ENCODE results near the gene MBOAT1.

MBOAT1 gene

DNA sequence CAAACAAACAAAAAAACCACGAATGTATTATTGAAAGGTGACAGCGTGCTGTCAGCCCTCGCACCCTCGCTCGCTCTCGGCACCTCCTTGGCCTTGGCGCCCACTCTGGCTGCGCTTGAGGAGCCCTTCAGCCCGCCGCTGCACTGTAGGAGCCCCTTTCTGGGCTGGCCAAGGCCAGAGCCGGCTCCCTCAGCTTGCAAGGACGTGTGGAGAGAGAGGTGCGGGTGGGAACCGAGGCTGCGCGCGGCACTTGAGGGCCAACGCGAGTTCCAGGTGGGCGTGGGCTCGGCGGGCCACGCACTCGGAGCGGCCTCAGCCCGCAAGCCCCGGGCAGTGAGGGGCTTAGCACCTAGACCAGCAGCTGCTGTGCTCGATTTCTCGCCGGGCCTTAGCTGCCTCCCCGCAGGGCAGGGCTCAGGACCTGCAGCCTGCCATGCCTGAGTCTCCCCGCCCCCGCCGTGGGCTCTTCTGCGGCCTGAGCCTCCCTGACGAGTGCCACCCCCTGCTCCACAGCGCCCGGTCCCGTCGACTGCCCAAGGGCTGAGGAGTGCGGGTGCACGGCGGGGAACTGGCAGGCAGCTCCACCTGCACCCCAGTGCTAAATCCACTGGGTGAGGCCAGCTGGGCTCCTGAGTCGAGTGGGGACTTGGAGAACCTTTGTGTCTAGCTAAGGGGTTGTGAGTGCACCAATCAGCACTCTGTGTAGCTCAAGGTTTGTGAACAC lies 20.9 kb upstream of the MBOAT1 start:
- no peak for DNase-seq

DNA sequence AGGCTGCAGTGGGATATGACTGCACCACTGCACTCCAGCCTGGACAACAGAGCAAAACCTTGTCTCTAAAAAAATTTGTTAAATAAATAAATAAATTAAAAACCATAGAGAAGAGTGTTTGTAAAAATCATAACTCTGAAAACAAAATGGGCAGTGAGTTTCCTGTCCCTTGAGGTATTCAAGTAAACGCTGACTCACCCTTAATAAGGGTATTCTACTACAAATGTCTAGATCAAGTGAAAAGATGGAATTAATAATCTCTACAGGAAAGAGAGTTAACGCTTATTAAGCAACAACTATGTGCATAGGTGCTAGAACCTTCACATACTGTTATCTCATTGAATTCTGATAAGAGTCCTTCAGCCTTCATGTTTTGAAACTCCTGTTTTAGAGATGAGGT lies 19.9 kb upstream of the MBOAT1 start:
- DNase-seq: no peak

DNA sequence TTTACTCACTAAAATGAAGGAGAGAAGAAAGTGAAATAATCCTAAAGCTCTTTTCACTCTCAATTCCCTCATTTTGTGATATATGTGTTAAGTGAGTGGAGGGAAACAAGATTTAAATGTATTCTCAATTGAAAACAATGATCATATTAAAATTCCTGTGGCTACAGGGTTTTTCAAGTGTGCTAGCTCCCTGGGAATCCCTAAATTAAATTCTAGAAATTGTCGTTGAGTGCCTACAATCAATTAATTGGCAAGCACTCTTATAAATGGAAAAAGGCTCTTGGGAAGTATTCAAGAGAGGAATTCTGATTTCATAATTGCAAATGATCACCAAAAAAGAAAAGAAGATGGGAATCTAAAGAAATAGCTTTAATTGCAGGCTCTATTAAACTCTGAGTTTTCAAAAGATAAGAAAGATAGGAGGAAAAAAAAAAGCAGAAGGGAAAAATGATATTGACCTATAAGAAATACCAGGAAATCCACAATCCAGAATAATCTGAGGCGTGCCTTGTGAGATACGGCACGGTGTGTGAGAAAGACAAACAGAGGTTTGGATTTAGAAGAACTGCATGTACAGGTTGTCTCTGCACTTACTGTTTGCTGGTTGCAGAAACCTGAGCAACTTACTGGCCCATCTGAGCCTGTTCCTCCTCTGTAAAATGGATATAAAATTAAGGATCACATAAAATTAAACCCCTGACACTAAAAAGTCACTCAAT lies 18.3 kb upstream of the MBOAT1 start:
- no peak for DNase-seq

GRCh38 chr6:20229881-20230280 lies 17.6 kb upstream of the MBOAT1 start:
- DNase-seq: no peak

DNA sequence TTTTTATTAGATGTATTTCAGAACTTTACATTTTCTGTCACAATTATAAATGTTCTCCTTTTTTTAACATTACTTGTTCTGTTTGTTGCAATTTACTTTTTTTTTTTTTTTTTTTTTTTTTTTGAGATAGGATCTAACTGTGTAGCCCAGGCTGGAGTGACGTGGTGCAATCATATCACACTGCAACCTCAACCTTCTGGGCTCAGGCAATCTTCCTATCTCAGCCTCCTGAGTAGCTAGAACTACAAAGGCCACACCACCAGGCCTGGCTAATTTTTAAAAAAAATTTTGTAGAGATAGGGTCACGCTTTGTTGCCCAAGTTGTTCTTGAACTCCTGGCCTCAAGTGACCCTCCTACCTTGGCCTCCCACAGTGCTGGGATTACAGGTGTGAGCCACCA lies 15.1 kb upstream of the MBOAT1 start:
- no peak for DNase-seq

DNA sequence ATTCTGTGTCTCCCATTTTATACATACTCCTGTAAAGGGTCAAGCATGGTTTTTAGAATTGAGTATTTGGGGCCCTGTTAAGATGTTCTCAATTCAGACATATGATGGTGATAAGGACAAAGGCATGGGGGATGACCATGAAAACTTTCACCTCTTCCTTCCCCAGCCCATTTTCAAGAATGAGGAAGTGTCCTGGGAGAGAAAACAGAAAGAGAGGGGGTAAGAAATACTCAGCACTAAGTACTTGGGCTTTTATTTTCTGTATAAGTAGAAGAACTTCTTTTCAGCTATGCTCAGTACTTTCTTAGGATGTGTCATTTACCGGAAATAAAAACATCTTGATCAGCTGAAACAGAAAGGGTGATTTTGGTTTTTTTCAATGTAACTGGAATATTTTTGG lies 10.9 kb upstream of the MBOAT1 start:
- DNase-seq: no peak

GRCh38 chr6:20221421-20221820 lies 9.2 kb upstream of the MBOAT1 start:
- DNase-seq: no peak

DNA sequence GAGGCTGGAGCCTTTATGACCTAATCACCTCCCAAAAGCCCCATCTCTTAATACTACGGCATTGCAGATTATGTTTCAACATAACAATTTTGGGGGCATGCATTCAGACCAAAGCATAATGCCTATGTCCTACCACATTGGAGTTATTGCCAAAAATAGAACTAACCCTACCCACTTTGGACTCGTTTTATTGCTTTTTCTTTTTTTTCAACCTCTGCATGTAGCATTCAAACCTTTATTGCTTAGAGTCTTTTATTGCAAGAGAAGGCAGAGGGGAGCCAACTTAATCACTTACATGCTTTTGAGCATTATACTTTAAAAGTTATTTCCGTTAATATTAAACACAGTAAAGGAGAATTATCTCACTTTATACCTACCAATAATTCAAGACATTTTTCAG lies 8.1 kb upstream of the MBOAT1 start:
- no peak for DNase-seq

GRCh38 chr6:20217891-20218290 lies 5.6 kb upstream of the MBOAT1 start:
- no peak for DNase-seq

- DNase-seq: no peak
Measured at GRCh38 chr6:20217324-20217855, 5.1 kb upstream of the MBOAT1 start.

DNA sequence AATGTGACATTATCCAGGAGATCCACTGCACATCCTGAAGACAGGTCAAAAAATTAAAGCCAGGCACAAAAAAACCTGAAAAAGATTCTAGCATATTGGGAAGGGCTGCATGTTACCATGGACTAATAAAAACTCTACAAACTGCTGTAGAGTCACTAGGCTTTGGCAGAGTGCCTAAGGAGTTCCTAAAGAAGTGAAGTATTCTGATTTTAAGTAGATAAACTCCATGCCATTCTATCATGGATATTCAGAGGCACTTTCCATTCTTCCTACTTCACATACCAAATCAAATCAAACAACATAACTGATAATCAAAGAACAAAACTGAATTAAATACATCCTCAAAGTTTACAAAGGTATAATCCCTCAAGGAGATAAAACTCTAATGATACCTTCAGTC lies 3.0 kb upstream of the MBOAT1 start:
- no peak for DNase-seq

DNA sequence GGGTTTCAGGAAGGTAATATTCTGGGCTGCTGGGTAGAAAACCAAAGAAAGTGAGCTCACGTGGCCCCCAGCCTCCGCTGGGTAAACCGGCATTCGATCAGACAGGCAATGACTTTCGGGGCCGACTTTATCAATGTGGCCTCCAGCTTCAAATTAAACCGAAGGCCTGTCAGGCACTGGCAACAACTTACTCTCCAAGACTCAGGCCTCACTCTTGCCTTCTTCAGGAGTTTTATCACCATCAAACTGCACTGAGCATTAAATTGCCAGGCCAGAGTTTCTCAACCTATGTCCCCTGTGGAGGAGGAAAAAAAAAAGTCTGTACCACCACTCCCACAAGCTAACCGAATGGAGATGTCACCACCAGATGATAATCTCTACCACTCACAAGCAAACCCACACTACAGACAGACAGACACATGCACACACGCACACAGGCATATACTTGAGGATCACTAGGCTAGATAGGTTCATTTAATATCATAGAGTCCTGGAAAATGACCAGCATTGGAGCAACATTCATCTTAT lies 1.1 kb upstream of the MBOAT1 start:
- DNase-seq: no peak

GRCh38 chr6:20211941-20212391 lies 303 bp downstream of the MBOAT1 start:
- DNase-seq: peak; percentile 62

DNA sequence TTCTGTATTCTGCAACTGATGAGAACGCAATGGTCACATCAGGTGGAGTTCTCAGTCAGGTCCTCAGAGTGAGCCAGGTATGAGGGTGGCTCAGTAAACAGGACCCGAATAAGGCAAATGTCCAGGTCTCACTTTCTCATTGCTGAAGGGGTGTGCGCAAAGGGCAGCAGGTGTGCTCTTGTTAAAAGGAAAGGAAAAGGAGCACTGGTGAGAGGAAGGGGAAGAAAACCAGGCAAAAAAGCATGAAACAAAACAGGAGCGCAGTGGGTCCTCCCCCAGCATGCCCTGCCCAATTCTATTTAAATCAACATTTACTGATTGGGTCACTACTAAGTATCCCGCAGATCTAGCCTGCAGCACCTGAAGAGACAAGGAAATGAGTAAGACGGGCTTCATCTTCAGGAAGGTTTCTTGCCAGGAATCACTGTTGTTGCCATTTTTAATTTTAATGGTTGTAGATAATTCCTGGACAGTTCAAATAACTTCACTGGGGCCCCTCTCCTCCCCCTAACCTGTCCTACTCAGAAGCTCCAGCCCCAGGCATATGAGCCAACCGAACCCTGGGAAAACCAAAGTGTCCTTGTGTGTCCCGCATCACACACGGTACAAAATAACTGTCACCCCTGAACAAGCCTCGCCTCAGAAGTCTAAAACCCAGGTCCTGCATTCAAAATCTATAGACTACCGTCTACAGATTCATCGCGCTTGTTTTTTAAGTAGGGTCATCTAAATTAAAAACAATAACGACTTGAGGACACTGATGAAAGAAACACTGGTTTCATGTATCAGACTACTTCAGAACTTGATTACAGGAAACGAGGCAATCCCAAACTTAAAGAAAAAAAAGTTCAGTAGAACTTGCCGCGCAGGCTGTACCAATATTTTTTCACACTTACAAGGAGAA lies 980 bp downstream of the MBOAT1 start:
- DNase-seq: no peak

DNA sequence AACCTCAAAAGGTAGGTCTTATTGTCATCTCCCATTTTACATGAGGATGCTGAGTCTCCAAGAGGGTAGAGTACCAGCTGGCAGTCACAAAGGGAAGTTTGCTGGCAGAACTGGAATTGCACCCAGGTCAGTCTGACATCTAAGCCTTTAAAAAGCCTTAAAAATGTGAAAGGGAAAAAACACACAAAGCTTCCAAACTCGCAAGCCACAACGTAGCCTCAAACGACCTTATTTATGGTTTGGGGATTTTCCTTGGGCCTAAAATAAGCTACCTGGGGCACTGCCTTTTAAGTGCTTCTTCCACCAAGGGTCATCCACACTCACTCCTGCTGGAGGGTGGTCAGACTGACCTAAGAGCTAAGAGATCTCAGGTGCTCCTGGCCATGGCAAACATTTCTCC lies 2.1 kb downstream of the MBOAT1 start:
- DNase-seq: no peak

- no peak for DNase-seq
Measured at GRCh38 chr6:20208687-20209378, 3.4 kb downstream of the MBOAT1 start.

DNA sequence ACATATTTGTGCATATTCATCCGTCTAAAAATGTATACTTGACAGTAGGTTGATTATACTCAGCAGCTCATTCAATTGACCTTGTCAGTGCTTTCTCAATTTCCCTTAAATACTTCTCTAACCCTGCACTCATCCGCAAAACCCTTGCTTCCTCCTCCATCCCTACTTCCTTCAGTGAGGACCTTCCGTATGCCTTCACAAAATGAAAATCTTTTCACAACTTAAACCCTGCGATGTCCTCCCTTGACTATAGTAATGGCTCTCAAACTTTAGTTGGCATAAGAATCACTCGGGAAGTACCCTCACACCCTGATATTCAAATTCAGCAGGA lies 5.2 kb downstream of the MBOAT1 start:
- DNase-seq: no peak

- DNase-seq: no peak
Measured at GRCh38 chr6:20205722-20206161, 6.5 kb downstream of the MBOAT1 start.

DNA sequence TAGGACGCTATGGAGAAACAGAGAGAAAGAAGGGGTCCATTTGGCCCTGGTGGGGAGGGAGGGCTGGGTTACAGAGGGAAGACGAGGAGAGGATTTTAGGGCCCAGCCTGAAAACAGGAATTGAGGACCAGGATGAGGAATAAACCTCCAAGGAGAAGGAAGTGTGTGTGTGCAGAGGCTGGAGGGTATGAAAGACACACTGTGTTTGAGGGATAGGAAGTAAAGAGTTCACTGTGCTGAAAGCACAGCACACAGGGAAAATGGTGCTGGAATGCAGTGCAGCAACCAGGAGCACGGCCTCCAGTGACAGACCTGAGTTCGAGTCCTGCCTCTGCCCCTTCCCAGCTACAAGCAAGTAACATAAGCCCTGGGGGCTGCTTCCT lies 7.8 kb downstream of the MBOAT1 start:
- DNase-seq: no peak

DNA sequence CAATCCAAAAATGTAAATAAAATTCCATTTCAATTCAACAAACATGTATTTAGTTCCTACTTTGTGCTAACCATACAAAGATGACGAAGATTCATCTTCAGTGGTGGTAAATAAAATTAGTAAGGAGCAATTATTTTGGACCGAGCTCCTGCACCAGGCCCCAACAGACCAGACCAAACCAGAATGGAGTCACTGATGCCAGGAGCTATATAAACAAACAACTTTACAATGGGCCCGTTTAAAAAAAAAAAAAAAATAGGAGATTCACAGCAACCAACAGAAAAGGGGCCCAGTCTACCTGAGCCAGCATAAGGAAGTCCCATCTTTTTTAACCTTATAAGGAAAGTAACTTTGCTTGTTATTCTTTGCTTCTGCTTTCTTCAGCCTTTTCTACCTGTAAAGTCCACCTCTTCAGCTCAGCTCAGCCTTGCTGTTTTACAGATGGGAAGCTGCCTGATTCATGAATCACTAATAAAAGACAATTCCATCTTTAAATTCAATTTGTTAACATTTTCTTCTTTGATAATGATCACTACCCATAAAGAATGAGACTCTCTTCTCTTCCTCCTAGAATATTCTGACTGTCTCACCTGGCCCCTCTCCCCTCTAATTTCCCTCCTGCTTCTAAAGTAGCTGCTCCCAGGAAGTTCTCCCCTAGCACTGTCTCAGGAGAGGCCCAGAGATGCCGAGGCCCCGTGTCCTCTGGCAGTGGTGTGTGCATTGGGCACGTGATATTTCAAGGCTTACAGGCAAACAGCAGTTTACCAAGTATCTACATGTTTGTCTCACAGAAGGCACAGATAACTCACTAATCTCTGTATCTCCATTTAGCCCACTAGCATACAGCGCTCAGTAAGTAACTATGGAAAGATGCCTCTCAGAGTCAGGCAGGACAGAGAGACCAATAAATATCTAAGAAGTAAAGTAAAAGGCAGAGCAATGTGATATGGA lies 8.4 kb downstream of the MBOAT1 start:
- no peak for DNase-seq

DNA sequence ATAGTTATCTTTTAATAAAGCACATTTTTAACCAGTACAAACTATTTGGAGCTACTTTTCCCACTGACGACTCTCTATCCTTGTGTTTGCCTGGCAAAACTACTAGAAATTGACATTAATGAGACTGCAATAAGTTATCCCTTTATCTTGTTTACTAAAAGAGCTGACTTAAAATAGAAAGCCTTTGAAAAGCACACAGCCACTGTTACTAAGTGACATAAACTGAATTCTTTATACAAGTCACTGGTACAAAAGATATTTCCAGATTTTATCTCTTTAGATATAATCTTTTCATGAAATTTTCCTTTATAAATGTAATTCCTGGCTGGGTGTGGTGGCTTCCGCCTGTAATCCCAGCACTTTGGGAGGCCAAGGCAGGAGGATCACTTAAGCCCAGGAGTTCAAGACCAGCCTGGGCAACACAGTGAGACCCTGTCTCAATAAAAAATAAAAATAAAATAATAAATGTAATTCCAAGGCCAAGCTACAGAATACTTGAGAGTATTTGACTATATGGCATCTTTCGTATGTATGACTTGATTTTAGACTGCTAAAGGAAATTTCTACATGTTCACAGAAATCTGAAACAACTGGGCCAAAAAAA lies 9.5 kb downstream of the MBOAT1 start:
- no peak for DNase-seq
